SHP77 treated with DMSO at 0.1 percent for 48 hours (cell line): ENCODE results near the gene ATXN7L1.

Source experiments
- DNase-seq: peaks from one replicate; lab custom pipeline; 2025; lab: John Stamatoyannopoulos, UW

Gene ATXN7L1

DNA sequence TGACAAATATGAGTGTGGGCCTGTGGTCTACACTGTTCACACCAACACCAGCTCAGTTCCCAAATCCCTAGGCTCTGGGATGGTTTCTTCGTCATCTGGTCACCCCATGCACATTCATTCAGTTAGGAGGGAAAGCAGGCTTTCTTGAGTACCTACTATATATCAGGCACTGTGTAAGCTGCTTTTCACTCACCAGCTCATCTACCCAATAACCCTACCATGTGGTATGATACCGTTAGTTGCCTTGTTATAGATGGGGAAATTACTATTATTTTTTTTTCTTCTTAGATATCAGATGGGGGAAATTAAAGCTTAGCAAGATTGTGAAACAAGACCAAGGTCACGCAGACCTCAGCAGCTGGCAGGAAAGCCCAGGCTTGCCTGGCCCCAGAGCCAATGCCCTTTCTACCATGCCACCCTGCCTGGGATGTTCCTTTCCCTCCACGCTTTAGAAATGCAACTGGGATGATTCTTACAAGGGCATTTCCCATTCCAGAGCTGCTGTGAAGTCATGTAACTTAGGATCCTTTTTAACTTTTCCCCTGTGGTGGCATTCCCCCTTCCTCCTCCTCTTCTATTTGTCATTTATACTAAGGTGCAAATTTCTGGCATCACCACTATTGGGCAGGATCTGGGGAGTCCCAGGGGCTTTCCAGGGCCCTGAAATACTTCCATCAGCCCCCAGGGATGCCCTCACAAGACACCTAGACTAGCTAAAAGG is 202.0 kb downstream of the ATXN7L1 start:
- no peak for DNase-seq

DNA sequence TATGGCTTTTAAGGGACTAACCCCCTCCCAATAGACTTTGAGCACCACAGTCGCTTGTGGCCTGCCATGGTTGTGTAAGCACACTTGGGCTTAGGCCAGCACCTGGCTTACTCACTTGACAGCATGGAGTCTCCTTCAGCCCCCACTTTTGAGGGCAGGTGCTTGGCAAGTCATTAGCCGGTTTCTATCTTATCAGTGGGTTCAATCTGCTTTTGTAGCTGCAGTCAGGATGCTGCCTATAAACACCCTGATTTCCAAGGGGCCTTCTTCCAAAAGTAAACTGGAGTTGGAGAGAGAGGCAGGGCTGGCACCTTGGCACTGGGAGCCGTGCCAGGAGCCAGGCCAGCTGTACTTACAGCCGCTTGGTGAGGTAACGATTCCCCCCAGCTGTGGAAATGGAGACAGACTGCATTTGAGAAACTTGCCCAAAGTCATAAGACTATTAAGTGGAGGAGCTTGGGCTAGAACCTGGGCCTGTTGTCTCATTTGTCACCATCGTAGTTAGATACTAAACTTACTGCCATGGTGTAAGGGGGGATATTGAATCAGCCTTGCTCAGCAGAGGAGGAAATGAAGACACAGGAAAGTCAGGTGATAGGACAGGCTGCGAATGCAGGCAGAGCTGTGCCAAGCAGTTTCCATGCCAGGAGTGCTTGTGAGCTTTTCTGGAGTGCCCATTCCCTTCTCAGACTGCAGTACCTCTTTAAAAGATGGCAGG is 202.9 kb downstream of the ATXN7L1 start:
- DNase-seq: peak; percentile 84

DNA sequence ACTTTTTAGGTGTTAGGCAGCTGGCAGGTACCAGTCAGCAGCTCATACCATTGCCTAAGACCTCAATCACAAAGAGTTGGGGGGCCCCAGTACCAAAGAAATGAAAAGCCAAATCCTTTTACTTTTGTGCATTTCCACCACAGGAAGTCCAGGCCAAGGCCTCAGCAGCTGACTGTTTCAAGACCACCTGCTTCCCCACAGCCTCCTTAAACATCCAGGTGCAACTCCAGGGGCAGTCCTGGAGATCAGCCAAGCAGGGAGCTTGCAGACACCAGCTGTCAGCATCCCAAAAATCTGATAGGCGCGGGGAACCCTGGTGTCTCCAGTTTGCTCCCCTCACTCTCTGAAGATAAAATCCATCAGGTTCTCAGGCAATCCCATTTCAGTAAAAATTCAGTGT is 203.6 kb downstream of the ATXN7L1 start:
- DNase-seq: peak; percentile 57

DNA sequence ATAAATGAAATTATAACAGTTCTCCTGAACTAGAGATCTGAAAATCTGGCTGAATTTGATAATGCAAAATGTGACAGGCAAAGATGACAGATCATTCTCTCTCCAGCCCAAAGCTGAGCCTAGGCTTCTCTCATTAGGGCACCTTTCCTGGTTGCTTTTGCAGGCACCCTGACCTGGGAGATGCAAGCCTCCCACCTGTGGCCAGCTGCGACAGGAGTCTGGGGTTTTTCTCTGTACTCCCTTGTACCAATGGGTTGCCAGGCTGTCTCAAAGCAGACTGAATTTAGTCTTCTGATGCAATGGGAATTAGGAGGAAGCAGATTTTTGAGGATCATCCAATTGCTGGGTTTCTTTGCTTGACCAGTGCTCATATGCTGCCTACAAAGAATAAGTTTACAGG is 210.1 kb downstream of the ATXN7L1 start:
- DNase-seq: no peak

DNA sequence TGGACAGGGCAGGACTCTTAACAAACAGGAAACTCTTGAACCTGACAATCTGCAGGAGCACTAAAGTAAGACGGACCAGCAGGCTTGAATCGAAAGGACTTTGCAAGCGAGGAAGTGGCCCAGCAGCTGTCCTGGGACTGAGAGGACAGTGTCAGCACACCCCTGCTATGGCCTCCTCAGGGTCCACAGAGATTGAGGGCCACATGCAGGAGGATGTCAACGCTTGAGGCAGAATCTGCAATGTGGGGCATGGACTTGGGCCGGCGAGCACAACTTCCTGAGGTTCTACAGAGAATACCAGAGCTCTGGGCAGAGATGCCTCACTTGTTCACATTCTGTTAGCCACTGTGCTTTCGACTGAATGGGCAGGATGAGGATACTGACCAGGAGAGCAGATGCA is 210.7 kb downstream of the ATXN7L1 start:
- DNase-seq: no peak

DNA sequence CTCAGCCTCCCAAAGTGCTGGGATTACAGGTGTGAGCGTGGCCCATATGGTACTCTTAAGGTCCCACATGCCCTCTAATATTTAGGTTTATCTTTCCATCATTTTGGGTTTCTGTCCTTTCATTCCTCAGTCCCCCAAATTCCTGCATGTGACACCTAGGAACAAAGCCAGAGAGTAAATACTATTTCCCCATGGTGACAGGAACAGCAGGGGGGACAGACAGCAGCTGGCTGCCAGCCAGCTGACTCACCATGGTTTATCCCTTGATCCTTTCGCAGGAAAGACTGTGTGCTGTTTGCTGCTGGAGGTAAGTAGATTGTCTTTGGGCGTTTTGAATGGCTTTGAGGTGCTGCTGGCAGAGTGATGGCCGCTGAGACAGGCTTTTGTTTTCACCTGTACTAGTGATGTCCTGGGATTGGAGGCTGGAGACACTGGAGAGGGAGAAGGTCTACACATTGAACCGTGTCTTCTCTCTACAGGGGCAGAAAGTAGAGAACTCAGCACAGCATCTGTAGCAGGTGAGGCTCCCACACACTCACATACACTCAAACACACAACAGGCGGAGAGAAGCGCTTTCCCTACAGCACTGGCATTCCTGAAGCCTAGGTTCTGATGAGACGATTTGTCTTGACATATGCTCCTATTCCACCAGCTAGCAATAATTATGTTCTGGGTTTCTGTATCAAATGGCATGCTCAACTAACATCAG is 211.4 kb downstream of the ATXN7L1 start:
- peak; percentile 55 for DNase-seq

DNA sequence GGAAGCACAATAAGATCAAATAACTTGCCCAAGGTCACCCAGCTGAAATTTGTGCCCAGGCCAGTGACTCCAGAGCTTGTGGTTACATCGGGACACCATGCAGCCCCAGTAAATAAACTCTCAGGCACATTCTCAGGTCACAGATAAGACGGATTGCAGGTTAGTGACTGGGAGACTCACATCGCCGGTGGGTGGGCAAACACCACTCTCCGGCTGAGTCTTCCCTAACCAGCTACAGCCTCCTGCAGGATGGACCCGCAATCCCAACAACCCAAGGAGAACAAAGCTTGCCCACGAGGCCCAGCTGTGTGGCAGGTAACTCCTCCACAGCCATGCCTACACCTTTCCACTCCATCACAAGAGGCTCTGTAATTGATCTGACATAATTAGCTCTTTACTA is 213.4 kb downstream of the ATXN7L1 start:
- no peak for DNase-seq

DNA sequence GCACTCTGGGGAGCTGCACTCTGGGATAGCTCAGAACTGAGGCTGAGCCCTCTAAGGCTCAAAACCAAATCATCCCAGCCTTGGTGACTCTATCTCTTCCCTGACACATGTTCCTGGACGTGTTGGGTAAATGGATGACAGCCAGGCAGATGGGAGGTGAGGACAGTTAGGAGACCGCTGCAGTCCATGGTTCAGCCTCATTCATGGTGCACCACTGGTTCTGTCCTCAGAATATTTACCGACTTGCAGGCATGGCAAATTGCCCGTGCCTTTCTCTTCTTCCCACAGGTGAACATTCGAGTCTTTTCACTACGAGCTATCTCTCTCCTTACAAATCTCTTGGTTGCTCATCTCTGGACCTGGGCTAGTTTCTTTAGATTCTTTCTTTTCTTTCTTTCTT is 214.8 kb downstream of the ATXN7L1 start:
- no peak for DNase-seq

DNA sequence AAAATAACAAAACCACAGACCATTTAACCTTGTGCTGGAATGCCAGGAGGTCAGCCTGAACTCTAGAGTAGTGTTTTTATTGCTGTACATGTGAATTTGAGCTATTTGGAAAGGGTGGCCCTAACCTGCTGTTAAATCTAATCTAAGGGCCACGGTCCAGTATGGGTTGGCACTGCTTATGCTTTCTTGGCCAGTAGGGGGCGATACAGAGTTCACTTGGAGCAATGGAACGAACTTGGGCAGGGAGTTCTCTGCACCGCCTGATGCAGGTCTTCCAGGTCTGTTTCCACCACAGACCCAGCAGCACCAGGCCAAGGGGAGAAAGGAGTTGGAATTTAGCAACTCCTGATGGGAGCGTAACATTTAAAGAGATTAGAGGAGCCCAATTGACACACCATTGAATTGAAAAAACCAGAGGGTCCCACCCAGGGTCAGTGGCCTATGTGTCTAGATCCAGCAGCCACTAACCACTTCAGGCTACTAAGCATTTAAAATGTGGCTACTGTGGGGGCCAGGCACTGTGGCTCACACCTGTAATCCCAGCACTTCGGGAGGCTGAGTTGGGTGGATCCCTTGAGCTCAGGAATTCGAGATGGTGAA is 219.4 kb downstream of the ATXN7L1 start:
- DNase-seq: peak; percentile 5

DNA sequence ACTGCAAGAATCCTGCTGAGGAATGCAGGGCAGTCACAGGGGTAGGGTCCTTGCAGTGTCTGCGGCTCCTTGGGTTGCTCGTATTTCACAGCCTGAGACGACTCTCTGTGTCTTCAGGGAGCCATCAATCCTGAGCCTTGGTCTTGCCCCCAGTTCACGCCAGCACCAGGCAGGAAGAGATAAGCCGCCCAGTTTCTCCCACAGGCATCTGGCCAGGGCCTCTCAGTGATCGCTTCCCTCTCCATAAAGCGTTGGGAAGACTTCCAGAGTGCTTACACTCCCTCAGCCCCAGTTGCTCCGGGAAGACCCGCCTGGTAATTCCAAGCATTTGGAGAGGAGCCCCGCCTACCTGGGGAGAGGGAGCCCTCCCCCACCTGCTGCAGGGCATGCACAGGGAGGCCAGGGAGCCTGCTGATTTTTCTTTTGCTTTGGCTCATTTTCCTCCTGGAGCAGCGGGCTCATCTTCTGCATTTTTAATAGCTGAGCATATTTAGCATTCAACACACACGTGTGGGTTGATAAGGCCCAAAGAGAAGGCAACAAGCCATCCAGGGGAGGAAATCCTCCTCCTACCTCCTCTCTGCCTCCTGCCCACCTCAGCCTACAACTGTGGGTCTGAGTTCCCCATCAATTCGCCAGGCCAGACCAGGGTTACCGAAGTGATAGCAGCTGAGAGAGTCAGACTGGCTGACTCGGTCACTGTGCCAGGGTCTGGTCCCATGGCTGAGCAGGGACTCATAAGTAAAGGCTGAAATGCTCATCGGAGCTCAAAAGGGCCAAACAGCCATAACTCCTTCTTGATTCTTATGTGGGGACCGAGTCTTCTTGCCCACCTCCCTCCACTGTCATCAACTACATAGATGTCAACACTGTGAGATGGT is 220.7 kb downstream of the ATXN7L1 start:
- no peak for DNase-seq

DNA sequence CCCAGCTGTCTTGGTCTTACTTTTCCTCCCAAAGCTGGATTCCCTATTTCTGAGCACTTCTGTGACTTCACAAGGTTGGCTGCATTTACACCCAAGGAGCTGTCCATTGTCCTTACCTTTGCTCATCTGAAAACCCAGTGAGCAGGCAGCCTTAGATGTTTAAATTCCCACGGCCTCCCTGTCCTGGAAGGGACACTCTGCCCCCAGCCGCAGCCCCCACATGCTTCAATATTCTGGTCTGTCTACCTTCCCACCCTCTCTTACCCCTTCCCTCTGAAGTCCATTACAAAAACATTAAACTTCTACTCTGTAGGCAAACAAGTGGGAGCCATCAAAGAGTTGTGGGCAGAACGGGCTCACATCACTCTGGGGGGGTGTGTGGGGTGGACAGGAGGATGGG is 221.3 kb downstream of the ATXN7L1 start:
- DNase-seq: no peak

DNA sequence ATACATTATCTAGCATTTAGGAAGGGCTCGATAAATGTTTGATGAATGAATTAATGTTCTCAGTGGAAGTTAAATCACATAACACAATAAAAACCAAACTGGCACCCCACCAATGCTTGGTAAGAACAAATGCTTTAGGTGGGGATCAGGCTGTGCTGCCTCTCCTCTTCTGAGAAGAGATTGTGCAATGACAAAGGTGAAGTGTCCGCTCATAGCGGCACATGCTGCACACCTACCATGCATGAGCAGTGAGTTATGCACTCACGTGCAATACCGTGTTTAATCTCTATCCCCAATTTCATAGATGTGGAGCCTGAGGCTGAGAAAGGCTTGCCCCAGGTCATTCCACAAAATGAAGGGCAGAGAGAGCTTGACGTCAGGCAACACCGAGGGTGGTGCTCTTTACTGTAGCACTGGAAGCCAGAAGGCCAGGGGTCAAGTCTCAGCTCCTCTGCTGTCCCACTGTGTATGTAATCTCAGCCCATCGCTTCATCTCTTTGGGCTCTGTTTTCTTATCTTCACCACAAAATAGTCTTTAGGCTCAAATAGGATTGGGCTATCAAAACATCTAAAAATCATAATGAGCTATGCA is 222.2 kb downstream of the ATXN7L1 start:
- DNase-seq: no peak

DNA sequence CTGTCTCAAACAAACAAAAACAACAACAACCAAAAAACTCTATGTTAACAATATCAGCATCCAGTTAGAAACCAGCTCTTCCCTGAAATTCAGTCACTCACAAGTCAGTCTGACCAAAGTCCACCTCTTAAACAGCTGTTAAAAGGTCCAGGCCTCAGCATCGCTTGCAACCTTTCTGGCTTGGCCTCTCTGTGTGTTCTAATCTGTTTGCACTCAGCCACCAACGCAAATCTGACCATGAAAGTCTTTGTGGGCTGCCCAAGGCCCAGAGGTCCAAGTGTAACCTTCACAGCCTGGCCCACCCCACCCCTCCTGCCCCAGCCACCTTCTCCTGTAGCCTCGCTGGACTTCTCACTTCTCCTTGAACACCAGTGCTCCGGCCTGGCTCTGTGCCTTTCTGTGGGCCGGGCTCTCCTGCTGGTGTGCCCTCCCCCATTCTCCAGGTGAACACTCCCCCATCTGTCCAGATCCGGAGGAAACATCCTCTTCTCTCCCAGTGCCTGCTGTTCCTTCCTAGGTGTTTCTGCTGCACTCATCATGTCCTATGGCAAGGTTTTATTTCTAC is 222.9 kb downstream of the ATXN7L1 start:
- no peak for DNase-seq

DNA sequence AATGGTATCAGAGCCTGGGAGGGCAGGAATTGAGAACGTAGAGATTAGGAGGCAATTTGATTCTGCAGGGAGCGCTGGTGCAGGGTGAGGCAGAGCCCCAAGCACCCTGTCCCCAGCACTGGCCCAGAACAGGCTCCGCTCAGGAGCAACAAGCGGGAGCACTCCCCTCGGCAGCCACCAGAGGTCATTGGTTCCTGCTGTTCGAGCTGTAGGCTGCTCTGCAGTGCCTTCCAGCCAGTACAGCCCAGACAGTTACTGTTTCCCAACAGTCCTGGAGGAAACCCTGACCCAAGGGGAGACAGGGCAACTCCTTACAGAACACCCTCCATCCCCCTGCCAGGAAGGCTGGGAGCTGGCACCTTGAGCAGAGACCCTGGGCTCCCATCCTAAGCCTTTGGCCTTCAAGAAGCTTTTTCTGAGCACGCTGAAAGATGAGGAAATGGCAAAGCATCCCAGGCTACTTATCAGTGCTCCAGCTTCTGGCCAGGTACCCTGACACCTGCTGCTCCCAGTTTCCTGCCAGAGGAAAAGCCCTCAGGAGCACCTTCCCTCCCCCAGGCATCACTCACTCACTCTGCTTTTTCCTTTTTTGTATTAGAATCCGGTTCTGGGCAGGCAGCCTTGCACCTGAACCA is 223.9 kb downstream of the ATXN7L1 start:
- peak; percentile 51 for DNase-seq

DNA sequence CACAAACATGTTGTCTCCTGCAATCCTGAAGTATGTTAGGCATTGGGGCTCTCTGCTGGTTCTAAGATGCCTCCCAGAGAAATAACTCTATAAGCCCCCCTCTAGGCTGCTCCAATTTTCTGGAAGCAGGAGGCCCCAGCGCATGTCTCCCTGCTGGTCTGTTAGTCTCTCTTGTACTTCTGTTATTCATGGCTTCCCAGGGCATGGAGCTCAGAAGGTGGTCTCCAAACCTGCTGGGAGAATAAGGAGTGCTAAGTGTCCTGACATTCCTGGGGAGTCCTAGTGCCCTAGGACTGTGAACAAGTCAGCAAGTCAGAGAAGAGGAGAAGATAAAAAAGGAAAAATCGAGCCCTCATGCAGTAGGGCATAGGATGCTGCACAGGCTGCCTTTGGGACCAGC is 224.6 kb downstream of the ATXN7L1 start:
- DNase-seq: no peak

DNA sequence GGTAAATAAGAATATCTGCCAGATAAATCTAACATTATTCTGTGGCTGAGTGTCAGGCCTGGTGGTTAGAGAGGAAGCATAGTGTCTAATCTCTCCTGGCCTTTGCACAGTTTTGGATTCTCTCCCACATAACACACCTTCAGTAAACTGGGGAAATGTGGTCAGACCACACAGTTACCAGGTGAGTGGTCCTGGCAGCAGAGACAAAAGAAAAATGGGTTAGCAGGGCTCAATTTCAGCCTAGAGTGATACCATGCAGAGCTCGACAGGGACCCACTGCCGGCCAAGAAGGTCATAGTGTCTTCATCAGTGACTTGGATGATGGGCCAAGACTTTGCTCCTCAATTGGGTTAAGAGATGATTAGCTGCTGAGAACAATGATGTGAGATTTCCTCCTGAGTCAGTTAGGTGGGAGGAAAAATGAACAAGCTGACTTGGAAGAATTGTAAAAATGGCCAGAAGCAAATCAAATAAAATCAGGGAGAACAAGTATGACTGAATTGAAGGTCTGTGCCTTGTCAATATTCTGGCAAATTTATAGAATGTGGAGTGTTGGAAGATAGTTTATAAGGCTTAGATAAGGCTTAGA is 225.9 kb downstream of the ATXN7L1 start:
- no peak for DNase-seq

DNA sequence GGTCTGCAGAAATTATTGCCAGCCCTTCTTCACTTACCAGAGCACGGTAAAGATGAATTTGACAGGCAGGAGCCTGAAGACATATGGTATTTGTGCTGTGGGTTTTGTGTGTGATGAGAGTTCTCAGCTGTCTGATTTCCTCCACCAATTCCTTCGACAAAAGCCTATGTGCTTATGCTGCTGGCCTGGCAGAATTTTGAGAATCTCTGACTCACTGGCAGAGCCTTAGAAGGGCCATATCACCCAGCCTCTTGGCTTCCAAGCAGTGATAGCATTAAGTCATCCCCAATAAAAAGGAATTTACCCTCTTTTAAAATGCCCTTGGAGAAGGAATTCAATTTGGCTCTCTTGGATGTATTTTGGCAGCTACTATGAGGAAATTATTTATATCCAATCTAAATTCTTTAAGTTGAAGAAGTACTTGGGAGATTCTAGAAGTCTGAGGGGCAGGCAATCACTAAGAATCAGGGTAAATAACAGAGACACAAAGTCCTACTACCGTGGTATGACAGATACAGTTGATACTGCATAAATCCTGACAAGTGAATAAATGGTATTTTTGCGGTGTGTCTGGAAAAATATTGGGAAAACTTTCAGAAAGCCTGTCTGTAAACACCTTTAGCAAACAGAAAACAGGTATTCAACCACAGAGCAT is 226.5 kb downstream of the ATXN7L1 start:
- no peak for DNase-seq

DNA sequence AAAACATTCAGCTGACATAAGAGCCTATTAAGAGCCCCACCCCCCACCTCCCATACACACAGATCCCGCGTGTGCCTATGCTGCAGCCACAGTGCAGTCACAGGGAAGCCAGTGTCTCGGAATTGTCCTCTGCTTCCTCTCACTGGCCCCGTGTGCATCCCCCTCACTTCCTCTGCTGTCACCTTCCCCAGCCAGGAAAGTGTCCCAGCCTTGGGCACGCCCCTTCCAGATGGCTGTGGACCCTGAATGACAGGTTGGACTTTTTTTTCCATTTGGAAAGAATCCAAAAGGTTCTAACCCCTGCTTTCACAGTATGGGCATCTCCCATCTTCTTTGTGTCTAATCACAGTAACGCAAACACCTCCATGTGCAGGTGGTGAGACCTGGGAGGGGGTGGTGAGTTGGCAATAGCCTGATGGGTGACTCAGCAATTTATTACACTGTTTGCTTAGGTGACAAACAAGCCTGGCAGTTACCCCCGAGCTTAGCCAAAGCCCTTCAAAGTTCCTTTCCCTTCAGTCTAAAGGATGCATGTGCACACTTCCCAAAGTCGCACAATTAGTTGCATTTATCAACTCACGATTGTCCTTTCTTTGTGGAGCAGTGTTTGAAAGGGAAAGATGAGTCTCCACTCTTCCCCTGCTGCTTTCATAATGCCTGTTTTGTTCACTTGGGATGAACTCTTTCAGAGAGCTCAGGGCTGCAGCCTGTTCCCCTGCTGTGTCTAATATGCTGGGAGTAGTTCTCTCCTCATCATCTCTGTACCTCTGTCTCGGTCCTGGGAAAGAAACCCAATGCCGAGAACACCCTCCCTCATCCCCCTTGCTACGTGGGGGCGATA is 227.6 kb downstream of the ATXN7L1 start:
- DNase-seq: peak; percentile 69

DNA sequence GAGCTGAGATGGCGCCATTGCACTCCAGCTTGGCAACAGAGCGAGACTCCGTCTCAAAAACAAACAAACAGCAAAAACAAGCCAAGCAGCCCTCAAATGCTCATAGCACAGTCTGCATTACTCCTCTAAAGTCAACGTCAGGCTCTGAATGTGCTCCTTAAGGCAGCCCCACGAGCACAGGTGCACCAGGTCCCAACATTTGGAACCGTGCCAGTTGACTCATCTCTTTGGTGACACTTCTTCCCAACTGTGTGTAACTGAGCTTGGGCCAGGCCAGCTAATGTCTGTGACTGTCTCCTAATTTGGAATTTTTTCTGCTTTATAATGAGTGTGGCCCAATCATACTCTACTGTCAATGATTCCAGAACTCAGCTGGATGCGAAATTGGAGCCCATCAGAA is 228.8 kb downstream of the ATXN7L1 start:
- no peak for DNase-seq
